ENCODE measurements around the gene FOXN1.

FOXN1 gene

GRCh38 chr17:28548417-28549130 is 42.4 kb downstream of the FOXN1 start:
- DNase-seq (ENCODE audit: low spot score): no peak
- TF ChIP-seq CTCF (IDR thresholded peaks at IDR 0.05; ENCODE audit: borderline replicate concordance, control extremely low read depth, extremely low read depth, insufficient read depth, missing control alignments): no peak
- in situ Hi-C loops (cut with MboI; ENCODE audit: low sequenced_read_pairs, unreplicated experiment): loop anchor here (10.0 kb wide), 1 partner anchor 54 kb away; no protein-coding TSS in a partner anchor

GRCh38 chr17:28549236-28550132 is 43.3 kb downstream of the FOXN1 start:
- peak; percentile 82 for DNase-seq (ENCODE audit: low spot score)
- no peak for TF ChIP-seq CTCF (IDR thresholded peaks at IDR 0.05; ENCODE audit: borderline replicate concordance, control extremely low read depth, extremely low read depth, insufficient read depth, missing control alignments)
- in situ Hi-C loops (cut with MboI; ENCODE audit: low sequenced_read_pairs, unreplicated experiment): loop anchor here (10.0 kb wide), 1 partner anchor 55 kb away; no protein-coding TSS in a partner anchor

- no peak for TF ChIP-seq CTCF (IDR thresholded peaks at IDR 0.05; ENCODE audit: borderline replicate concordance, control extremely low read depth, extremely low read depth, insufficient read depth, missing control alignments)
- no peak for DNase-seq (ENCODE audit: low spot score)
- in situ Hi-C loops (cut with MboI; ENCODE audit: low sequenced_read_pairs, unreplicated experiment): no loop called here
Measured at GRCh38 chr17:28550858-28551257, 44.7 kb downstream of the FOXN1 start.

- in situ Hi-C loops (cut with MboI; ENCODE audit: low sequenced_read_pairs, unreplicated experiment): no loop called here
- no peak for TF ChIP-seq CTCF (IDR thresholded peaks at IDR 0.05; ENCODE audit: borderline replicate concordance, control extremely low read depth, extremely low read depth, insufficient read depth, missing control alignments)
- DNase-seq (ENCODE audit: low spot score): peak; percentile 52
Measured at GRCh38 chr17:28551421-28552175, 45.5 kb downstream of the FOXN1 start.

GRCh38 chr17:28552176-28552999 is 46.2 kb downstream of the FOXN1 start, which contains the start of gene UNC119:
Gene UNC119, minus strand, starts transcription at chr17:28552624. Its CDS starts 67 bp downstream, at chr17:28552557.
- in situ Hi-C loops (cut with MboI; ENCODE audit: low sequenced_read_pairs, unreplicated experiment): no loop called here
- TF ChIP-seq CTCF (IDR thresholded peaks at IDR 0.05; ENCODE audit: borderline replicate concordance, control extremely low read depth, extremely low read depth, insufficient read depth, missing control alignments): no peak
- peak; percentile 95 for DNase-seq (ENCODE audit: low spot score)
